Measurements from ENCODE around the gene INHBB. TPM values are rescaled to one million over a fixed set of nuclear protein-coding genes. Genes with fewer than 3 reads are reported as not detected.
"Not testable (repeated sequence)": the region's sequence is repeated elsewhere in the genome, so short reads cannot be mapped to it uniquely, and the experiment has no call there.

The INHBB gene
- total RNA-seq, 1 donor from 2014 or later: 0.62 TPM

DNA sequence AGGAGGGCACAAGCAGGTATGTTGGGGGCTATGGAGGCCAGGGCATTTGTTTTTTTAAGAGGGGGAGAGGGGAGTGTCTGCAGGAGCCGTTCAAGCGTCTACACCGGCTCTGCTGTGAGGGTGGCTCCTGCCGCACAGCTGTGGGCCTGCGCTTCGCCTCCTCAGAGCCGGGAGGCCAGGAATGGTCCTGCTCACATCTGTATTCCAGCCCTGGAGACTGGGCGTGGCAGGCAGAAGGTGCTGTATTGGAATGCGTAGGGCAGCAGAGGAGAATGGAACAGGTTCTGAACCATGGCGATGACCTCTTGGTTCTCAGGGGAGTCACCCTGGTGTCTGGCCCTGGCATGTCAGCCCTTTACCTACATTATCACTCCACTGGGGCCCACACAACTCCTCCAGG, 26.8 kb upstream of the INHBB start:
- TF ChIP-seq, protein P1, sequence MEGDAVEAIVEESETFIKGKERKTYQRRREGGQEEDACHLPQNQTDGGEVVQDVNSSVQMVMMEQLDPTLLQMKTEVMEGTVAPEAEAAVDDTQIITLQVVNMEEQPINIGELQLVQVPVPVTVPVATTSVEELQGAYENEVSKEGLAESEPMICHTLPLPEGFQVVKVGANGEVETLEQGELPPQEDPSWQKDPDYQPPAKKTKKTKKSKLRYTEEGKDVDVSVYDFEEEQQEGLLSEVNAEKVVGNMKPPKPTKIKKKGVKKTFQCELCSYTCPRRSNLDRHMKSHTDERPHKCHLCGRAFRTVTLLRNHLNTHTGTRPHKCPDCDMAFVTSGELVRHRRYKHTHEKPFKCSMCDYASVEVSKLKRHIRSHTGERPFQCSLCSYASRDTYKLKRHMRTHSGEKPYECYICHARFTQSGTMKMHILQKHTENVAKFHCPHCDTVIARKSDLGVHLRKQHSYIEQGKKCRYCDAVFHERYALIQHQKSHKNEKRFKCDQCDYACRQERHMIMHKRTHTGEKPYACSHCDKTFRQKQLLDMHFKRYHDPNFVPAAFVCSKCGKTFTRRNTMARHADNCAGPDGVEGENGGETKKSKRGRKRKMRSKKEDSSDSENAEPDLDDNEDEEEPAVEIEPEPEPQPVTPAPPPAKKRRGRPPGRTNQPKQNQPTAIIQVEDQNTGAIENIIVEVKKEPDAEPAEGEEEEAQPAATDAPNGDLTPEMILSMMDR (IDR thresholded peaks at IDR 0.05): no peak
- peaks cover 2% of the 10 kb centered on the region for H3K4me1 Mint-ChIP-seq (ENCODE audit: unreplicated experiment)
- no peak for DNase-seq (ENCODE audit: extremely low spot score, unreplicated experiment)
- H3K27ac Mint-ChIP-seq (ENCODE audit: unreplicated experiment): no peak overlapping the region
- H3K9me3 Mint-ChIP-seq (ENCODE audit: unreplicated experiment): no peaks in the 10 kb centered on the region
- H3K27me3 Mint-ChIP-seq (ENCODE audit: unreplicated experiment): peaks cover 40% of the 10 kb centered on the region
- H3K36me3 Mint-ChIP-seq (ENCODE audit: unreplicated experiment): no peaks in the 10 kb centered on the region
- H3K4me3 Mint-ChIP-seq (ENCODE audit: unreplicated experiment): no peak overlapping the region

DNA sequence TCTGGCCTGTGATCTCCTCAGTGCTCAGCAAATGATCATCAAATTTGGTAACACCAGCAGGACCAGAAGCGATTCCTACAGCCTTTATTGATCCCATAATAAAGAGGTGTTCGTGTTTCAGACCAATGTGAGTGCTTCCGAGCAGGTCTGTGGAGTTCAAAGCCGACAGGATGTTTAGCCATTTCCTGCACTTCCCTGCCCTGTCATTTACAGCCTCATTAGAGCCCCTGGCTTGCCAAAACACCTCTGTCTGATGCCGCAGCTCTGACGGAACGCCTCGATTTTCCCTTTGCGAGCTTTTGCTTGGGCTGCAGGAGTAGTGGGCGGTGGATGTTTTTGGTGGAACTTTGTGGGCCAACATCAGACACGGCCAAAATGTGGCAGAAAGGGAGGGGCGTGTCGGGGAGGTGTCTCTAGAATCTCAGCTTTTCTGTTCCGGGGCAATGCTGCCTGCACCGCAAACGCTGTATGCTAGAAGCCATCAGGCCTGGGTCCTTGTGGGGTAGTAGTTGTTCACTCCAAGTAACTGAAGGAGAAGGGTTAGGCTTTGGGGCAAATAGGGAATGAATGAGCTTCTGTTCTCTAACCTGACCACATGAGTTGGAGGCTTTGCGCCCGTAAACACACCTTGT, 26.1 kb upstream of the INHBB start:
- Mint-ChIP-seq H3K27ac (ENCODE audit: unreplicated experiment) (no peak overlapping the region), H3K27me3 (ENCODE audit: unreplicated experiment) (peaks cover 35% of the 10 kb centered on the region), H3K36me3 (ENCODE audit: unreplicated experiment) (no peaks in the 10 kb centered on the region), H3K4me3 (ENCODE audit: unreplicated experiment) (no peak overlapping the region), H3K9me3 (ENCODE audit: unreplicated experiment) (no peaks in the 10 kb centered on the region), H3K4me1 (ENCODE audit: unreplicated experiment) (peaks cover 2% of the 10 kb centered on the region)
- DNase-seq (ENCODE audit: extremely low spot score, unreplicated experiment): no peak
- TF ChIP-seq, protein P1 (IDR thresholded peaks at IDR 0.05): no peak

- no peak overlapping the region for H3K27ac Mint-ChIP-seq (ENCODE audit: unreplicated experiment)
- no peaks in the 10 kb centered on the region for H3K9me3 Mint-ChIP-seq (ENCODE audit: unreplicated experiment)
- DNase-seq (ENCODE audit: extremely low spot score, unreplicated experiment): no peak
- H3K4me3 Mint-ChIP-seq (ENCODE audit: unreplicated experiment): no peak overlapping the region
- TF ChIP-seq, protein P1 (IDR thresholded peaks at IDR 0.05): no peak
- peaks cover 2% of the 10 kb centered on the region for H3K4me1 Mint-ChIP-seq (ENCODE audit: unreplicated experiment)
- H3K36me3 Mint-ChIP-seq (ENCODE audit: unreplicated experiment): no peaks in the 10 kb centered on the region
- peaks cover 31% of the 10 kb centered on the region for H3K27me3 Mint-ChIP-seq (ENCODE audit: unreplicated experiment)
These were observed 25.6 kb upstream of the INHBB start for GRCh38 chr2:120320318-120320851.

DNA sequence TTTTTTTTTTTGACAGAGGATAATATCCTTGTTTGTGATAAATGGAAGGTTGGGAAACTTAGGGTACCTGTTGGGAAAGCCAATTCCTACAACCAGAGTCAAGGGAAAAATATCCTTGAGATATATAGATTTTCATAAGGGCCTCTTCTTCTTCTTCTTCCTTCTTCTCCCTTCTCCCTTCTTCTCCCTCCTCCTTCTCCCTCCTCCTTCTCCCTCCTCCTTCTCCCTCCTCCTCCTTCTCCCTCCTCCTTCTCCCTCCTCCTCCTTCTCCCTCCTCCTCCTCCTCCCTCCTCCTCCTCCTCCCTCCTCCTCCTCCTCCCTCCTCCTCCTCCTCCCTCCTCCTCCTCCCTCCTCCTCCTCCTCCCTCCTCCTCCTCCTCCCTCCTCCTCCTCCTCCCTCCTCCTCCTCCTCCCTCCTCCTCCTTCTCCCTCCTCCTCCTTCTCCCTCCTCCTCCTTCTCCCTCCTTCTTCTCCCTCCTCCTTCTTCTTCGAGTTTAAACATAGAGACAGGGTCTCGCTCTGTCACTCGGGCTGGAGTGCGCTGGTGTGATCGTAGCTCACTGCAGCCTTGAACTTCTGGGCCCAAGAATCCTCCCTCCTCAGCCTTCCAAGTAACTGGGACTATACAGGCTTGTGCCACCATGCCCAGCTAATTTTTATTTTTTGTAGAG, 24.9 kb upstream of the INHBB start:
- H3K27ac Mint-ChIP-seq (ENCODE audit: unreplicated experiment); H3K36me3 Mint-ChIP-seq (ENCODE audit: unreplicated experiment); H3K4me3 Mint-ChIP-seq (ENCODE audit: unreplicated experiment); DNase-seq (ENCODE audit: extremely low spot score, unreplicated experiment); H3K9me3 Mint-ChIP-seq (ENCODE audit: unreplicated experiment); H3K4me1 Mint-ChIP-seq (ENCODE audit: unreplicated experiment): not testable (repeated sequence)
- peaks cover 28% of the 10 kb centered on the region for H3K27me3 Mint-ChIP-seq (ENCODE audit: unreplicated experiment)

- no peak overlapping the region for H3K4me3 Mint-ChIP-seq (ENCODE audit: unreplicated experiment)
- no peaks in the 10 kb centered on the region for H3K9me3 Mint-ChIP-seq (ENCODE audit: unreplicated experiment)
- peaks cover 29% of the 10 kb centered on the region for H3K27me3 Mint-ChIP-seq (ENCODE audit: unreplicated experiment)
- no peak for DNase-seq (ENCODE audit: extremely low spot score, unreplicated experiment)
- TF ChIP-seq, protein P1 (IDR thresholded peaks at IDR 0.05): no peak
- no peaks in the 10 kb centered on the region for H3K36me3 Mint-ChIP-seq (ENCODE audit: unreplicated experiment)
- peaks cover 2% of the 10 kb centered on the region for H3K4me1 Mint-ChIP-seq (ENCODE audit: unreplicated experiment)
- no peak overlapping the region for H3K27ac Mint-ChIP-seq (ENCODE audit: unreplicated experiment)
These were observed 24.1 kb upstream of the INHBB start for GRCh38 chr2:120321721-120322284.

All from osteocyte (in vitro differentiated cells).